ENCODE results near the gene PEPD.

The PEPD gene

GRCh38 chr19:33340991-33341390, 180.6 kb downstream of the PEPD start:
- no peak overlapping the region for H3K27ac ChIP-seq
- no peak for TF ChIP-seq ZFX (IDR thresholded peaks at IDR 0.05; ENCODE audit: borderline replicate concordance)
- no peak for TF ChIP-seq CTCF (IDR thresholded peaks at IDR 0.05)

GRCh38 chr19:33339016-33339984, 182.3 kb downstream of the PEPD start:
- TF ChIP-seq CTCF (IDR thresholded peaks at IDR 0.05), result no peak
- TF ChIP-seq ZFX (IDR thresholded peaks at IDR 0.05; ENCODE audit: borderline replicate concordance), result no peak
- H3K27ac ChIP-seq, result no peak overlapping the region
